HG03342 (cell line): ENCODE results near the gene AUTS2.

Source experiments
- ATAC-seq: cut with Tn5 transposase; IDR thresholded peaks from one replicate; pipeline ENCODE4 v1.9.1; 2021; ENCODE audit warnings: mild to moderate bottlenecking, moderate library complexity; ENCODE audit not compliant: unreplicated experiment

Gene AUTS2

GRCh38 chr7:69919426-69920111 lies 321.3 kb downstream of the AUTS2 start:
- no peak for ATAC-seq

GRCh38 chr7:69920797-69921196 lies 322.5 kb downstream of the AUTS2 start:
- ATAC-seq: no peak

GRCh38 chr7:69922026-69922803 lies 323.9 kb downstream of the AUTS2 start:
- no peak for ATAC-seq

- no peak for ATAC-seq
Observed at GRCh38 chr7:69927461-69927860, 329.2 kb downstream of the AUTS2 start.

- no peak for ATAC-seq
Observed at GRCh38 chr7:69928621-69929020, 330.3 kb downstream of the AUTS2 start.

GRCh38 chr7:69929622-69930021 lies 331.3 kb downstream of the AUTS2 start:
- ATAC-seq: no peak

- no peak for ATAC-seq
Observed at GRCh38 chr7:69932034-69932628, 333.9 kb downstream of the AUTS2 start.

GRCh38 chr7:69934144-69934903 lies 336.0 kb downstream of the AUTS2 start:
- ATAC-seq: no peak

GRCh38 chr7:69935107-69935506 lies 336.8 kb downstream of the AUTS2 start:
- ATAC-seq: no peak

- no peak for ATAC-seq
Observed at GRCh38 chr7:69937097-69937496, 338.8 kb downstream of the AUTS2 start.

GRCh38 chr7:69939317-69939716 lies 341.0 kb downstream of the AUTS2 start:
- no peak for ATAC-seq

GRCh38 chr7:69941077-69941651 lies 342.9 kb downstream of the AUTS2 start:
- no peak for ATAC-seq

- ATAC-seq: no peak
Observed at GRCh38 chr7:69942573-69942972, 344.3 kb downstream of the AUTS2 start.

- ATAC-seq: no peak
Observed at GRCh38 chr7:69946901-69947300, 348.6 kb downstream of the AUTS2 start.

GRCh38 chr7:69947998-69948397 lies 349.7 kb downstream of the AUTS2 start:
- ATAC-seq: no peak

- ATAC-seq: no peak
Observed at GRCh38 chr7:69949122-69949521, 350.8 kb downstream of the AUTS2 start.

- no peak for ATAC-seq
Observed at GRCh38 chr7:69951458-69951857, 353.2 kb downstream of the AUTS2 start.

GRCh38 chr7:69953136-69954067 lies 355.1 kb downstream of the AUTS2 start:
- ATAC-seq: no peak

- no peak for ATAC-seq
Observed at GRCh38 chr7:69956541-69956940, 358.3 kb downstream of the AUTS2 start.

GRCh38 chr7:69957661-69958060 lies 359.4 kb downstream of the AUTS2 start:
- ATAC-seq: no peak
